Esophagus muscularis mucosa (tissue), 4 donors: ENCODE results near the gene TRIM25.

ENCODE experiments used
- CTCF ChIP-seq, 3 experiments: fragments of 200-600 bp in 2 of 3; fragments of 450-650 bp in 1 of 3; sonication (generic) in 2 of 3; IDR thresholded peaks; one replicate each; pipeline ENCODE4 v1.5.1; 2017 to 2019; ENCODE audit warnings: antibody characterized with exemption in 3 of 3, mild to moderate bottlenecking in 2 of 3, moderate library complexity in 1 of 3
- EP300 ChIP-seq: sonication (generic); formaldehyde crosslinking; IDR thresholded peaks from one replicate; pipeline ENCODE4 v1.6.1; 2017; ENCODE audit warnings: antibody characterized with exemption
- POLR2A ChIP-seq: fragments of 450-650 bp; IDR thresholded peaks from one replicate; pipeline ENCODE4 v1.6.1; 2017; ENCODE audit warnings: antibody characterized with exemption, moderate library complexity, mild to moderate bottlenecking, low read depth
- POLR2AphosphoS5 ChIP-seq, 2 donors: sonication (generic); formaldehyde crosslinking; IDR thresholded peaks; one replicate each; pipeline ENCODE4 v1.6.1; 2017; ENCODE audit warnings: antibody characterized with exemption in 2 of 2

- TF ChIP-seq CTCF (IDR thresholded peaks at IDR 0.05) (no peak), POLR2A (no peak), EP300 (no peak), POLR2AphosphoS5 (IDR thresholded peaks at IDR 0.05) (no peak)
Observed at GRCh38 chr17:56881685-56882295, 32.1 kb downstream of the TRIM25 start.
